ENCODE data around the gene CALN1. TPM values are rescaled to one million over a fixed set of nuclear protein-coding genes. Genes with fewer than 3 reads are reported as not detected.

The CALN1 gene
- total RNA-seq, 1 donor from 2014 or later = 1.9 TPM

GRCh38 chr7:72234086-72234485 lies 178.1 kb downstream of the CALN1 start:
- H3K27me3 Mint-ChIP-seq = peaks cover 6% of the 10 kb centered on the region
- no peak overlapping the region for H3K27ac Mint-ChIP-seq
- no peaks in the 10 kb centered on the region for H3K9me3 Mint-ChIP-seq
- TF ChIP-seq CTCF (conservative IDR thresholded peaks at IDR 0.05) = no peak
- H3K4me3 Mint-ChIP-seq = no peak overlapping the region
- no peak for DNase-seq (ENCODE audit: extremely low spot score, unreplicated experiment)
- no peaks in the 10 kb centered on the region for H3K36me3 Mint-ChIP-seq
- H3K4me1 Mint-ChIP-seq (ENCODE audit: unreplicated experiment) = no peaks in the 10 kb centered on the region

DNA sequence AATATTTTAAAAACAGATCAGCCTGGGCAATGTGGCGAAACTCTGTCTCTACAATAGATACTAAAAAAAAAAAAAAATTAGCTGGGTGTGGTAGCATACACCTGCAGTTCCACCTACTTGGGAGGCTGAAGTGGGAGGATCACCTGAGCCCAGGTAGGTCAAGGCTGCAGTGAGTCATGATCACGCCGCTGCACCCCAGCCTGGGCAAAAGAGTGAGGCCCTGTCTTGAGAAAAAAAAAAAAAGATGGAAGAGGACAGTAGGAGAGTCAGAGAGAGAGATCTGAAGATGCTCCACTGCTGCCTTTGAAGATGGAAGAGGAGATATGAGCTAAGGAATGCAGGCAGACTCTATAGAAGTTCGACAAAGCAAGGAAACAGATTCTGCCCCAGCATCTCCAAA lies 181.9 kb downstream of the CALN1 start:
- Mint-ChIP-seq H3K9me3 (no peaks in the 10 kb centered on the region), H3K4me3 (no peak overlapping the region), H3K27ac (no peak overlapping the region), H3K27me3 (no peaks in the 10 kb centered on the region), H3K36me3 (no peaks in the 10 kb centered on the region), H3K4me1 (ENCODE audit: unreplicated experiment) (no peaks in the 10 kb centered on the region)
- TF ChIP-seq CTCF (conservative IDR thresholded peaks at IDR 0.05) = no peak
- DNase-seq (ENCODE audit: extremely low spot score, unreplicated experiment) = no peak

DNA sequence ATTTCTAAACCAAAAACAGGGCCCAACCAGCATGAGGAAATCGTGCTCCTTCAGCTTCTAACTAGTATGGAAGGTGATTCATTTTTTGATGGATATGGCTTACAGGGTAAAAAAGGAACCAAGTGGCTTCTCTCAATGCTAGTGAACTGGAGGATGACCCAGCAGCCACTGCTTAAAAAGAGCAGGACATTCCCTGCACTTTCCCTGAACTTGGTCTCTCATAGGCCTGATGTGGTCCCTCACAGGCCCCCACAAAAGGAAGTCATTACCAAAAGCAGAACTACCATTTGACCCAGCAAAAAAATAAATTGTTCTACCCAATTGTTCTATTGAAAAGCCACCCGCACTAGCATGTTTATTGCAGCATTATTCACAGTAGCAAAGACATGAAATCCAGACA lies 188.8 kb downstream of the CALN1 start:
- no peaks in the 10 kb centered on the region for H3K27me3 Mint-ChIP-seq
- no peak overlapping the region for H3K4me3 Mint-ChIP-seq
- H3K27ac Mint-ChIP-seq = no peak overlapping the region
- DNase-seq (ENCODE audit: extremely low spot score, unreplicated experiment) = no peak
- H3K4me1 Mint-ChIP-seq (ENCODE audit: unreplicated experiment) = no peaks in the 10 kb centered on the region
- no peaks in the 10 kb centered on the region for H3K9me3 Mint-ChIP-seq
- no peak for TF ChIP-seq CTCF (conservative IDR thresholded peaks at IDR 0.05)
- no peaks in the 10 kb centered on the region for H3K36me3 Mint-ChIP-seq

- Mint-ChIP-seq H3K4me1 (ENCODE audit: unreplicated experiment) (no peaks in the 10 kb centered on the region), H3K27me3 (no peaks in the 10 kb centered on the region), H3K9me3 (no peaks in the 10 kb centered on the region), H3K27ac (no peak overlapping the region), H3K4me3 (no peak overlapping the region), H3K36me3 (no peaks in the 10 kb centered on the region)
- DNase-seq (ENCODE audit: extremely low spot score, unreplicated experiment) = no peak
- no peak for TF ChIP-seq CTCF (conservative IDR thresholded peaks at IDR 0.05)
Measured at GRCh38 chr7:72222136-72222535, 190.0 kb downstream of the CALN1 start.

- Mint-ChIP-seq H3K4me1 (ENCODE audit: unreplicated experiment) (no peaks in the 10 kb centered on the region), H3K9me3 (no peaks in the 10 kb centered on the region), H3K36me3 (no peaks in the 10 kb centered on the region), H3K27me3 (no peaks in the 10 kb centered on the region), H3K4me3 (no peak overlapping the region), H3K27ac (no peak overlapping the region)
- TF ChIP-seq CTCF (conservative IDR thresholded peaks at IDR 0.05) = no peak
- no peak for DNase-seq (ENCODE audit: extremely low spot score, unreplicated experiment)
Measured at GRCh38 chr7:72219500-72219899, 192.6 kb downstream of the CALN1 start.

GRCh38 chr7:72217151-72217550 lies 195.0 kb downstream of the CALN1 start:
- TF ChIP-seq CTCF (conservative IDR thresholded peaks at IDR 0.05) = no peak
- Mint-ChIP-seq H3K36me3 (no peaks in the 10 kb centered on the region), H3K4me3 (no peak overlapping the region), H3K4me1 (ENCODE audit: unreplicated experiment) (no peaks in the 10 kb centered on the region), H3K9me3 (no peaks in the 10 kb centered on the region), H3K27ac (no peak overlapping the region), H3K27me3 (no peaks in the 10 kb centered on the region)
- DNase-seq (ENCODE audit: extremely low spot score, unreplicated experiment) = no peak

All from type B pancreatic cell (in vitro differentiated cells).